Lower lobe of right lung (tissue), 2 donors: ENCODE results near the gene SLC7A4. TPM values are rescaled to one million over a fixed set of nuclear protein-coding genes. Genes with fewer than 3 reads are reported as not detected.
"Not testable (repeated sequence)": the region's sequence is repeated elsewhere in the genome, so short reads cannot be mapped to it uniquely, and the experiment has no call there.

Experiments used
- ATAC-seq, 2 donors: fragments of 200-7000 bp; cut with Tn5 transposase; one replicate each; pipeline ENCODE4 v1.9.1; 2020 to 2022; ENCODE audit warnings: mild to moderate bottlenecking in 2 of 2, moderate library complexity in 2 of 2
- DNase-seq: peaks from one replicate; pipeline ENCODE4 v3.0.0-alpha.2; 2020
- H3K27ac ChIP-seq: fragments of 200-600 bp; one replicate; pipeline ENCODE4 v1.8.0; 2022
- H3K27me3 ChIP-seq: fragments of 200-600 bp; one replicate; pipeline ENCODE4 v1.8.0; 2022; ENCODE audit warnings: low read depth
- H3K36me3 ChIP-seq: fragments of 200-600 bp; one replicate; pipeline ENCODE4 v1.8.0; 2022; ENCODE audit warnings: mild to moderate bottlenecking
- H3K4me1 ChIP-seq: fragments of 200-600 bp; one replicate; pipeline ENCODE4 v1.8.0; 2022
- H3K4me3 ChIP-seq: fragments of 200-600 bp; one replicate; pipeline ENCODE4 v1.8.0; 2022; ENCODE audit warnings: mild to moderate bottlenecking
- H3K9me3 ChIP-seq: fragments of 200-600 bp; one replicate; pipeline ENCODE4 v1.8.0; 2022
- CTCF ChIP-seq: fragments of 200-600 bp; IDR thresholded peaks from one replicate; pipeline ENCODE4 v1.8.0; 2022; ENCODE audit warnings: antibody characterized with exemption, mild to moderate bottlenecking
- intact Hi-C: fragments of 100-400 bp; cut with DNase I; formaldehyde crosslinking; loops from one replicate; pipeline ENCODE4 v1.11.0; 2022
- total RNA-seq: library from RNA; stranded (reverse); fragmentation: NEBNext Ultra II Directional; extraction: Animal tissue kit (Norgen Biotek cat#: 25700); gene quantifications from one replicate; pipeline ENCODE4 v1.2.1, GENCODE V29; 2021
- donor health status: DM: no; HTN: yes; CAD: no; lungs with severe emphysema.

SLC7A4 gene
- total RNA-seq, 1 donor from 2014 or later, result 0.47 TPM

GRCh38 chr22:21073023-21073422, 40.7 kb upstream of the SLC7A4 start:
- ATAC-seq (no peak), DNase-seq (no peak)
- Histone ChIP-seq H3K27me3 (no peaks in the 10 kb centered on the region), H3K4me1 (no peaks in the 10 kb centered on the region), H3K27ac (no peak overlapping the region), H3K9me3 (no peaks in the 10 kb centered on the region), H3K36me3 (no peaks in the 10 kb centered on the region), H3K4me3 (no peak overlapping the region)
- no peak for TF ChIP-seq CTCF
- intact Hi-C loops, result no loop called here

- DNase-seq, H3K27me3 ChIP-seq, H3K4me3 ChIP-seq, ATAC-seq, H3K27ac ChIP-seq, H3K9me3 ChIP-seq, H3K36me3 ChIP-seq, intact Hi-C loops, H3K4me1 ChIP-seq: not testable (repeated sequence)
These were observed 39.4 kb upstream of the SLC7A4 start for GRCh38 chr22:21071796-21072195.

- Histone ChIP-seq H3K27ac (no peak overlapping the region), H3K4me3 (no peak overlapping the region), H3K9me3 (no peaks in the 10 kb centered on the region), H3K4me1 (no peaks in the 10 kb centered on the region), H3K27me3 (no peaks in the 10 kb centered on the region), H3K36me3 (no peaks in the 10 kb centered on the region)
- DNase-seq (no peak), ATAC-seq (no peak)
- TF ChIP-seq CTCF, result no peak
- intact Hi-C loops, result no loop called here
These were observed 38.6 kb upstream of the SLC7A4 start for GRCh38 chr22:21070690-21071615.

GRCh38 chr22:21069375-21069774, 37.0 kb upstream of the SLC7A4 start:
- intact Hi-C loops, result no loop called here
- DNase-seq (no peak), ATAC-seq (no peak)
- no peak overlapping the region for H3K4me3 ChIP-seq
- H3K36me3 ChIP-seq, result no peaks in the 10 kb centered on the region
- no peaks in the 10 kb centered on the region for H3K27me3 ChIP-seq
- H3K27ac ChIP-seq, result no peak overlapping the region
- H3K4me1 ChIP-seq, result no peaks in the 10 kb centered on the region
- no peaks in the 10 kb centered on the region for H3K9me3 ChIP-seq
- no peak for TF ChIP-seq CTCF

GRCh38 chr22:21068681-21069276, 36.4 kb upstream of the SLC7A4 start:
- intact Hi-C loops, result no loop called here
- H3K4me1 ChIP-seq, result no peaks in the 10 kb centered on the region
- no peak overlapping the region for H3K4me3 ChIP-seq
- no peaks in the 10 kb centered on the region for H3K9me3 ChIP-seq
- ATAC-seq (no peak), DNase-seq (no peak)
- no peaks in the 10 kb centered on the region for H3K27me3 ChIP-seq
- H3K36me3 ChIP-seq, result no peaks in the 10 kb centered on the region
- no peak overlapping the region for H3K27ac ChIP-seq
- TF ChIP-seq CTCF, result no peak
